SK-N-SH (cell line): Measurements from ENCODE around the gene CRTAP. TPM values are rescaled to one million over a fixed set of nuclear protein-coding genes. Genes with fewer than 3 reads are reported as not detected.

Experiments
- CTCF ChIA-PET: fragments of 300-600, 350-600 bp; formaldehyde crosslinking; extraction: SDS; loops from one replicate; lab custom pipeline; 2021; lab: Yijun Ruan, JAX
- POLR2A ChIA-PET: fragments of 350-600 bp; sonication (Branson Sonifier 250); formaldehyde crosslinking; extraction: SDS; loops from one replicate; lab custom pipeline; 2020; ENCODE audit warnings: antibody characterized with exemption, inconsistent platforms; lab: Yijun Ruan, JAX
- DNase-seq: peaks from one replicate; pipeline ENCODE4 v3.0.0; 2012
- H2AFZ ChIP-seq: fragments of 200-600 bp; sonication (generic); 2 replicates; pipeline ENCODE4 v1.8.1; 2016; ENCODE audit warnings: antibody characterized with exemption, mild to moderate bottlenecking, low read depth
- H3F3A ChIP-seq: fragments of 200-600 bp; sonication (generic); replicated peaks from 2 replicates; pipeline ENCODE3; 2016; ENCODE audit warnings: antibody characterized with exemption, mild to moderate bottlenecking; ENCODE audit not compliant: insufficient read depth
- H3K27ac ChIP-seq, 2 experiments: fragments of 200-500 bp in 1 of 2; fragments of 200-600 bp in 1 of 2; sonication (Bioruptor generic) in 1 of 2; sonication (generic), shearing (Covaris generic) in 1 of 2; 2 replicates each; pipeline versions ENCODE4 v1.5.1 to v1.6.1; 2014 to 2016; ENCODE audit warnings: low read depth in 2 of 2, inconsistent platforms in 1 of 2, low read length in 1 of 2, mild to moderate bottlenecking in 1 of 2, mixed read lengths in 1 of 2
- H3K27me3 ChIP-seq: fragments of 200-600 bp; sonication (generic), shearing (Covaris generic); 2 replicates; pipeline ENCODE4 v1.6.1; 2016; ENCODE audit warnings: mixed run types; ENCODE audit not compliant: insufficient read depth
- H3K36me3 ChIP-seq, 2 experiments: fragments of 200-500 bp in 1 of 2; fragments of 200-600 bp in 1 of 2; sonication (Bioruptor generic) in 1 of 2; sonication (generic) in 1 of 2; replicated peaks in 1 of 2; 2 replicates each; pipeline versions ENCODE3 to v1.5.1; 2014 to 2016; ENCODE audit warnings: low read length in 1 of 2, mild to moderate bottlenecking in 1 of 2; ENCODE audit not compliant: insufficient read depth in 2 of 2, control insufficient read depth in 1 of 2
- H3K4me1 ChIP-seq, 2 experiments: fragments of 200-500 bp in 1 of 2; fragments of 200-600 bp in 1 of 2; sonication (Bioruptor generic) in 1 of 2; sonication (generic), shearing (Covaris generic) in 1 of 2; 2 replicates each; pipeline versions ENCODE4 v1.5.1 to v1.6.1; 2014 to 2016; ENCODE audit warnings: low read depth in 1 of 2, low read length in 1 of 2, mixed run types in 1 of 2; ENCODE audit not compliant: insufficient read depth in 2 of 2, control insufficient read depth in 1 of 2
- H3K4me2 ChIP-seq: fragments of 200-600 bp; sonication (generic), shearing (Covaris generic); 2 replicates; pipeline ENCODE4 v1.6.1; 2017; ENCODE audit warnings: mixed run types
- H3K4me3 ChIP-seq, 2 experiments: fragments of 200-500 bp in 1 of 2; fragments of 200-600 bp in 1 of 2; sonication (Bioruptor generic) in 1 of 2; sonication (generic), shearing (Covaris generic) in 1 of 2; 2 replicates each; pipeline versions ENCODE4 v1.5.1 to v1.8.1; 2014 to 2016; ENCODE audit warnings: low read depth in 2 of 2, inconsistent platforms in 1 of 2, low read length in 1 of 2, mild to moderate bottlenecking in 1 of 2, mixed read lengths in 1 of 2, moderate library complexity in 1 of 2
- H3K79me2 ChIP-seq: fragments of 200-600 bp; sonication (generic); 2 replicates; pipeline ENCODE4 v1.8.1; 2017; ENCODE audit warnings: mild to moderate bottlenecking; ENCODE audit not compliant: insufficient read depth
- H3K9ac ChIP-seq: fragments of 200-600 bp; sonication (generic); 2 replicates; pipeline ENCODE4 v1.6.1; 2017; ENCODE audit warnings: mixed run types
- H3K9me2 ChIP-seq: fragments of 200-600 bp; sonication (generic); 2 replicates; pipeline ENCODE4 v1.6.1; 2017; ENCODE audit warnings: mixed run types
- H3K9me3 ChIP-seq: fragments of 200-600 bp; sonication (generic); 2 replicates; pipeline ENCODE4 v1.6.1; 2017; ENCODE audit warnings: mixed run types, mild to moderate bottlenecking, moderate library complexity
- H4K20me1 ChIP-seq: fragments of 200-600 bp; sonication (generic); 2 replicates; pipeline ENCODE4 v1.6.1; 2017; ENCODE audit warnings: mild to moderate bottlenecking, mixed run types; ENCODE audit not compliant: insufficient read depth
- ELF1 ChIP-seq: IDR thresholded peaks from 2 replicates; pipeline ENCODE4 v1.4.0; 2012
- EP300 ChIP-seq, 2 experiments: IDR thresholded peaks; 2 replicates each; pipeline versions ENCODE4 v1.4.0 to v1.6.1; 2012; ENCODE audit warnings: borderline replicate concordance in 1 of 2, low read depth in 1 of 2, low read length in 1 of 2
- EZH2phosphoT487 ChIP-seq: fragments of 200-600 bp; sonication (generic); IDR thresholded peaks from 2 replicates; pipeline ENCODE4 v1.6.1; 2017; ENCODE audit warnings: low read depth, mixed run types, mild to moderate bottlenecking, antibody characterized with exemption, moderate library complexity, borderline replicate concordance
- FOSL2 ChIP-seq: IDR thresholded peaks from 2 replicates; pipeline ENCODE4 v1.4.0; 2012; ENCODE audit warnings: low read depth, mild to moderate bottlenecking, moderate library complexity, borderline replicate concordance
- GATA2 ChIP-seq: sonication (generic); formaldehyde crosslinking; IDR thresholded peaks from 2 replicates; pipeline ENCODE4 v1.5.0; 2020; ENCODE audit warnings: mild to moderate bottlenecking, missing genetic modification reagents
- JUND ChIP-seq: IDR thresholded peaks from 2 replicates; pipeline ENCODE4 v1.4.0; 2012
- MEF2A ChIP-seq: IDR thresholded peaks from 2 replicates; pipeline ENCODE4 v1.4.0; 2012; ENCODE audit warnings: low read depth, borderline replicate concordance
- MXI1 ChIP-seq: IDR thresholded peaks from 2 replicates; pipeline ENCODE4 v1.6.1; 2012; ENCODE audit warnings: mild to moderate bottlenecking, low read depth, low read length, improper control_type of control experiment
- NRF1 ChIP-seq: IDR thresholded peaks from 2 replicates; pipeline ENCODE4 v1.6.1; 2012; ENCODE audit warnings: low read depth, mild to moderate bottlenecking, low read length
- RAD21 ChIP-seq: IDR thresholded peaks from 2 replicates; pipeline ENCODE4 v1.6.1; 2012; ENCODE audit warnings: mild to moderate bottlenecking, low read length
- RFX5 ChIP-seq: IDR thresholded peaks from 2 replicates; pipeline ENCODE4 v1.6.1; 2012; ENCODE audit warnings: mild to moderate bottlenecking, improper control_type of control experiment, low read length
- RXRA ChIP-seq: IDR thresholded peaks from 2 replicates; pipeline ENCODE4 v1.4.0; 2012; ENCODE audit warnings: low read depth, mild to moderate bottlenecking, borderline replicate concordance
- TAF1 ChIP-seq: IDR thresholded peaks from 2 replicates; pipeline ENCODE4 v1.6.1; 2012; ENCODE audit warnings: low read depth, mild to moderate bottlenecking, low read length, moderate library complexity, borderline replicate concordance
- TCF12 ChIP-seq: IDR thresholded peaks from 2 replicates; pipeline ENCODE4 v1.4.0; 2012
- TEAD4 ChIP-seq: IDR thresholded peaks from 2 replicates; pipeline ENCODE4 v1.4.0; 2012; ENCODE audit warnings: mild to moderate bottlenecking, borderline replicate concordance; ENCODE audit not compliant: insufficient read depth
- YY1 ChIP-seq: IDR thresholded peaks from 2 replicates; pipeline ENCODE4 v1.4.0; 2012; ENCODE audit warnings: low read depth, mild to moderate bottlenecking
- WGBS: methylation state at CpG from one replicate; pipeline ENCODE4 v1.1.6; 2017; ENCODE audit warnings: low lambda C conversion rate; 5-methylcytosine and 5-hydroxymethylcytosine counted together
- polyA plus RNA-seq, 3 experiments: library from polyadenylated mRNA; depleted of rRNA; stranded (reverse); fragments of >200 nt; gene quantifications; 2 replicates each; pipeline ENCODE4 v1.2.3, GENCODE V29; 2012
- TF ChIP-seq, protein P1 (sequence below): fragments of 150-350 bp; IDR thresholded peaks from 2 replicates; pipeline ENCODE4 v1.6.1; 2017; ENCODE audit warnings: antibody characterized with exemption, low read length, low read depth, borderline replicate concordance
- TF ChIP-seq, protein P2 (sequence below): fragments of 200-600 bp; sonication (generic); IDR thresholded peaks from 2 replicates; pipeline ENCODE4 v1.6.1; 2017; ENCODE audit warnings: antibody characterized with exemption, mild to moderate bottlenecking, moderate library complexity
- TF ChIP-seq, protein P3 (sequence below): fragments of 150-350 bp; IDR thresholded peaks from 2 replicates; pipeline ENCODE4 v1.6.1; 2016; ENCODE audit warnings: mild to moderate bottlenecking, low read depth, low read length
- TF ChIP-seq, protein P4 (sequence below): IDR thresholded peaks from 2 replicates; pipeline ENCODE4 v1.6.1; 2012; ENCODE audit warnings: mild to moderate bottlenecking, low read depth, low read length, moderate library complexity

Gene CRTAP
- polyA plus RNA-seq, 1 of the 3 experiments (the other 2 are of a cell fraction), result 198 TPM

DNA sequence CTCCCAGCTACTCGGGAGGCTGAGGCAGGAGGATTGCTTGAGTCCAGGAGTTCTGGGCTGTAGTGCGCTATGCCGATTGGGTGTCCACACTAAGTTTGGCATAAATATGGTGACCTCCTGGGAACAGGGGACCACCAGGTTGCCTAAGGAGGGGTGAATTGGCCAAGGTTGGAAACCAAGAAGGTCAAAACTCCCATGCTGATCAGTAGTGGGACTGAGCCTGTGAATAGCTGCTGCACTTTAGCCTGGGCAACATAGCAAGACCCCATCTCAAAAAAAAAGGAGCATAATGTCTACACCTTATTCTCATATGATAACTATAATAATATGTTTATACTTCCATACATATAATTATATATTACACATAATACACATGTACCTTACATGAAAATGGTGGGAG lies 10.8 kb upstream of the CRTAP start:
- ChIA-PET POLR2A (no interaction called here), CTCF (no interaction called here)
- Histone ChIP-seq H3K9me3 (no peaks in the 10 kb centered on the region), H3F3A (peaks cover 11% of the 10 kb centered on the region), H3K4me3 (no peak overlapping the region), H3K36me3 (no peaks in the 10 kb centered on the region), H3K27me3 (no peaks in the 10 kb centered on the region), H3K79me2 (no peaks in the 10 kb centered on the region), H3K4me1 (no peaks in the 10 kb centered on the region), H2AFZ (no peak overlapping the region), H3K9me2 (no peaks in the 10 kb centered on the region), H3K4me2 (no peak overlapping the region), H4K20me1 (no peaks in the 10 kb centered on the region), H3K9ac (no peak overlapping the region), H3K27ac (no peak overlapping the region)
- DNase-seq, result no peak
- 97% methylated on average over 3 of the region's 3 CpGs for WGBS
- TF ChIP-seq NRF1 (no peak), YY1 (no peak), RFX5 (no peak), TEAD4 (no peak), ELF1 (no peak), JUND (no peak), FOSL2 (no peak), TAF1 (no peak), GATA2 (no peak), RXRA (no peak)
- TF ChIP-seq, protein P1, sequence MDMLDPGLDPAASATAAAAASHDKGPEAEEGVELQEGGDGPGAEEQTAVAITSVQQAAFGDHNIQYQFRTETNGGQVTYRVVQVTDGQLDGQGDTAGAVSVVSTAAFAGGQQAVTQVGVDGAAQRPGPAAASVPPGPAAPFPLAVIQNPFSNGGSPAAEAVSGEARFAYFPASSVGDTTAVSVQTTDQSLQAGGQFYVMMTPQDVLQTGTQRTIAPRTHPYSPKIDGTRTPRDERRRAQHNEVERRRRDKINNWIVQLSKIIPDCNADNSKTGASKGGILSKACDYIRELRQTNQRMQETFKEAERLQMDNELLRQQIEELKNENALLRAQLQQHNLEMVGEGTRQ, result no peak
- TF ChIP-seq, protein P2, sequence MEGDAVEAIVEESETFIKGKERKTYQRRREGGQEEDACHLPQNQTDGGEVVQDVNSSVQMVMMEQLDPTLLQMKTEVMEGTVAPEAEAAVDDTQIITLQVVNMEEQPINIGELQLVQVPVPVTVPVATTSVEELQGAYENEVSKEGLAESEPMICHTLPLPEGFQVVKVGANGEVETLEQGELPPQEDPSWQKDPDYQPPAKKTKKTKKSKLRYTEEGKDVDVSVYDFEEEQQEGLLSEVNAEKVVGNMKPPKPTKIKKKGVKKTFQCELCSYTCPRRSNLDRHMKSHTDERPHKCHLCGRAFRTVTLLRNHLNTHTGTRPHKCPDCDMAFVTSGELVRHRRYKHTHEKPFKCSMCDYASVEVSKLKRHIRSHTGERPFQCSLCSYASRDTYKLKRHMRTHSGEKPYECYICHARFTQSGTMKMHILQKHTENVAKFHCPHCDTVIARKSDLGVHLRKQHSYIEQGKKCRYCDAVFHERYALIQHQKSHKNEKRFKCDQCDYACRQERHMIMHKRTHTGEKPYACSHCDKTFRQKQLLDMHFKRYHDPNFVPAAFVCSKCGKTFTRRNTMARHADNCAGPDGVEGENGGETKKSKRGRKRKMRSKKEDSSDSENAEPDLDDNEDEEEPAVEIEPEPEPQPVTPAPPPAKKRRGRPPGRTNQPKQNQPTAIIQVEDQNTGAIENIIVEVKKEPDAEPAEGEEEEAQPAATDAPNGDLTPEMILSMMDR, result no peak
- TF ChIP-seq, protein P3, sequence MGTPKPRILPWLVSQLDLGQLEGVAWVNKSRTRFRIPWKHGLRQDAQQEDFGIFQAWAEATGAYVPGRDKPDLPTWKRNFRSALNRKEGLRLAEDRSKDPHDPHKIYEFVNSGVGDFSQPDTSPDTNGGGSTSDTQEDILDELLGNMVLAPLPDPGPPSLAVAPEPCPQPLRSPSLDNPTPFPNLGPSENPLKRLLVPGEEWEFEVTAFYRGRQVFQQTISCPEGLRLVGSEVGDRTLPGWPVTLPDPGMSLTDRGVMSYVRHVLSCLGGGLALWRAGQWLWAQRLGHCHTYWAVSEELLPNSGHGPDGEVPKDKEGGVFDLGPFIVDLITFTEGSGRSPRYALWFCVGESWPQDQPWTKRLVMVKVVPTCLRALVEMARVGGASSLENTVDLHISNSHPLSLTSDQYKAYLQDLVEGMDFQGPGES, result no peak

DNA sequence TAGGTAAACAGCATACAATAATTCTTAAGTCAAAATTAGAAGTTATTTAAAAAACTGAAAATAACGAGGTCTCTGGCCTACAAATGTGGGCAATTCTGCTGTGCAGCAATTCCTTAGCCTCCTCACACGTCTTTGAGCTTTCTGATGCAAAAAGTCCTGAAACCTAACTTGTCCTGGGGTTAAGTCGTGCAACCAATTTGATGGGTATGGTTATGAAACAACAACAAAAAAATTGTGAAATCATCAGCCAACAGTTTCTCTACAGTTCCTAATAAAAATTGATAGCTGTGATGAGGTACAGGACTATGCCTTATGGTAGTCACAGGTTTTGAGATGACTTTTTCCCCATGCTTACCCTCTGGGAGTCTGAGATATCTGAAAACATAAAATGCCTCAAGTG lies 10.3 kb upstream of the CRTAP start:
- ChIA-PET POLR2A (no interaction called here), CTCF (interaction anchor here (2.4 kb wide), 1 partner anchor 29 kb away, joined by 9 read pairs; no protein-coding TSS in a partner anchor)
- whole genome bisulfite sequencing, result 77% methylated on average over 3 of the region's 3 CpGs
- Histone ChIP-seq H3K36me3 (no peaks in the 10 kb centered on the region), H3K4me3 (no peak overlapping the region), H3K4me1 (no peaks in the 10 kb centered on the region), H3K79me2 (no peaks in the 10 kb centered on the region), H3F3A (peaks cover 9% of the 10 kb centered on the region), H3K9ac (no peak overlapping the region), H2AFZ (no peak overlapping the region), H3K9me3 (no peaks in the 10 kb centered on the region), H3K27me3 (no peaks in the 10 kb centered on the region), H3K27ac (no peak overlapping the region), H3K9me2 (no peaks in the 10 kb centered on the region), H4K20me1 (no peaks in the 10 kb centered on the region), H3K4me2 (no peak overlapping the region)
- no peak for DNase-seq
- TF ChIP-seq GATA2 (no peak), TCF12 (no peak), EP300 (IDR thresholded peaks at IDR 0.05; ENCODE audit: borderline replicate concordance in 1 of 2, low read depth in 1 of 2, low read length in 1 of 2) (no peak), MEF2A (no peak), MXI1 (no peak), EZH2phosphoT487 (no peak), NRF1 (no peak), RAD21 (no peak)
- TF ChIP-seq, protein P4, sequence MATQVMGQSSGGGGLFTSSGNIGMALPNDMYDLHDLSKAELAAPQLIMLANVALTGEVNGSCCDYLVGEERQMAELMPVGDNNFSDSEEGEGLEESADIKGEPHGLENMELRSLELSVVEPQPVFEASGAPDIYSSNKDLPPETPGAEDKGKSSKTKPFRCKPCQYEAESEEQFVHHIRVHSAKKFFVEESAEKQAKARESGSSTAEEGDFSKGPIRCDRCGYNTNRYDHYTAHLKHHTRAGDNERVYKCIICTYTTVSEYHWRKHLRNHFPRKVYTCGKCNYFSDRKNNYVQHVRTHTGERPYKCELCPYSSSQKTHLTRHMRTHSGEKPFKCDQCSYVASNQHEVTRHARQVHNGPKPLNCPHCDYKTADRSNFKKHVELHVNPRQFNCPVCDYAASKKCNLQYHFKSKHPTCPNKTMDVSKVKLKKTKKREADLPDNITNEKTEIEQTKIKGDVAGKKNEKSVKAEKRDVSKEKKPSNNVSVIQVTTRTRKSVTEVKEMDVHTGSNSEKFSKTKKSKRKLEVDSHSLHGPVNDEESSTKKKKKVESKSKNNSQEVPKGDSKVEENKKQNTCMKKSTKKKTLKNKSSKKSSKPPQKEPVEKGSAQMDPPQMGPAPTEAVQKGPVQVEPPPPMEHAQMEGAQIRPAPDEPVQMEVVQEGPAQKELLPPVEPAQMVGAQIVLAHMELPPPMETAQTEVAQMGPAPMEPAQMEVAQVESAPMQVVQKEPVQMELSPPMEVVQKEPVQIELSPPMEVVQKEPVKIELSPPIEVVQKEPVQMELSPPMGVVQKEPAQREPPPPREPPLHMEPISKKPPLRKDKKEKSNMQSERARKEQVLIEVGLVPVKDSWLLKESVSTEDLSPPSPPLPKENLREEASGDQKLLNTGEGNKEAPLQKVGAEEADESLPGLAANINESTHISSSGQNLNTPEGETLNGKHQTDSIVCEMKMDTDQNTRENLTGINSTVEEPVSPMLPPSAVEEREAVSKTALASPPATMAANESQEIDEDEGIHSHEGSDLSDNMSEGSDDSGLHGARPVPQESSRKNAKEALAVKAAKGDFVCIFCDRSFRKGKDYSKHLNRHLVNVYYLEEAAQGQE, result no peak
